GM12891 (cell line): ENCODE results near the gene RPGRIP1L.

Source experiments
- DNase-seq: peaks from one replicate; pipeline ENCODE4 v3.0.0; 2011; ENCODE audit warnings: low spot score; ENCODE audit not compliant: insufficient read length
- FAIRE-seq: peaks from 2 replicates; lab custom pipeline; 2011; peaks lifted over from hg19 to GRCh38; lab: Jason Lieb, UNC
- PAX5 ChIP-seq: IDR thresholded peaks from 2 replicates; pipeline ENCODE4 v1.6.1; 2011; ENCODE audit warnings: low read length, moderate library complexity, mild to moderate bottlenecking; ENCODE audit not compliant: insufficient read depth, severe bottlenecking
- POLR2A ChIP-seq: IDR thresholded peaks from 2 replicates; pipeline ENCODE4 v1.6.1; 2011; ENCODE audit warnings: low read depth, low read length, control low read depth
- POLR2AphosphoS5 ChIP-seq: IDR thresholded peaks from 2 replicates; pipeline ENCODE4 v1.6.1; 2011; ENCODE audit warnings: low read depth, low read length, control low read depth
- POU2F2 ChIP-seq: IDR thresholded peaks from 2 replicates; pipeline ENCODE4 v1.6.1; 2011; ENCODE audit warnings: low read depth, mild to moderate bottlenecking, control low read depth, low read length, moderate library complexity
- SPI1 ChIP-seq: IDR thresholded peaks from 2 replicates; pipeline ENCODE4 v1.6.1; 2011; ENCODE audit warnings: low read depth, low read length, control low read depth
- TAF1 ChIP-seq: IDR thresholded peaks from 2 replicates; pipeline ENCODE4 v1.6.1; 2011; ENCODE audit warnings: low read depth, low read length, control low read depth

RPGRIP1L gene

DNA sequence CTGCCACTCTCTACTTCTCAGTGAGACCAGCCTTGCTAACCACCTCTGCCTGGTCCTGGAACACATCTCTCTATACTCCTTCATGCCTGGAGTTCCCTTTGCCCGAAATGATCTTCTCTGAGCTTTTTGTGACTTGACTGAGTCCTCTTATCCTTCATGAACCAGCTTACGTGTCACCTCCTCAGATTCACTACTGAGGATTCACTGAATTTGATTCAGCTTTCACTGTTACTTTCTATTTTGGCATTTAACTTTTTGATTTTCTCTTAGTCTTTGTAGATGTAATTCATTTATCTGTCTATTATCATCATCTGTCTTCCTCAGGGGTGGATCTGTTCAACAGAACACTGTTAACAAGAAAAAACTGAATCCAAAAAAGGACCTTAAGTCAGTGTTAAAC is 95.6 kb downstream of the RPGRIP1L start:
- no peak for FAIRE-seq
- TF ChIP-seq PAX5, result no peak
- TF ChIP-seq POU2F2, result no peak
- TF ChIP-seq SPI1, result no peak
- TF ChIP-seq TAF1, result no peak
- no peak for TF ChIP-seq POLR2A
- no peak for TF ChIP-seq POLR2AphosphoS5
- no peak for DNase-seq

- DNase-seq, result no peak
- no peak for FAIRE-seq
- TF ChIP-seq POLR2A (no peak), POU2F2 (no peak)
These were observed 97.7 kb downstream of the RPGRIP1L start for GRCh38 chr16:53605831-53606400.

GRCh38 chr16:53605356-53605755 is 98.3 kb downstream of the RPGRIP1L start:
- DNase-seq (no peak), FAIRE-seq (no peak)
- TF ChIP-seq SPI1, result no peak
- no peak for TF ChIP-seq TAF1
- no peak for TF ChIP-seq POU2F2
- TF ChIP-seq PAX5, result no peak
- TF ChIP-seq POLR2AphosphoS5, result no peak

GRCh38 chr16:53601961-53602360 is 101.7 kb downstream of the RPGRIP1L start:
- DNase-seq (no peak), FAIRE-seq (no peak)
- TF ChIP-seq PAX5 (no peak), POLR2AphosphoS5 (no peak), POU2F2 (no peak), SPI1 (no peak), POLR2A (no peak), TAF1 (no peak)

- no peak for DNase-seq
- no peak for FAIRE-seq
These were observed 103.0 kb downstream of the RPGRIP1L start for GRCh38 chr16:53600616-53601015.

GRCh38 chr16:53600126-53600525 is 103.5 kb downstream of the RPGRIP1L start:
- DNase-seq, result no peak
- no peak for FAIRE-seq

More at GRCh38 chr16:53600616-53601015, 103.0 kb downstream of the RPGRIP1L start:
- TF ChIP-seq POLR2A (no peak), SPI1 (no peak), POLR2AphosphoS5 (no peak), POU2F2 (no peak), PAX5 (no peak), TAF1 (no peak)

DNA sequence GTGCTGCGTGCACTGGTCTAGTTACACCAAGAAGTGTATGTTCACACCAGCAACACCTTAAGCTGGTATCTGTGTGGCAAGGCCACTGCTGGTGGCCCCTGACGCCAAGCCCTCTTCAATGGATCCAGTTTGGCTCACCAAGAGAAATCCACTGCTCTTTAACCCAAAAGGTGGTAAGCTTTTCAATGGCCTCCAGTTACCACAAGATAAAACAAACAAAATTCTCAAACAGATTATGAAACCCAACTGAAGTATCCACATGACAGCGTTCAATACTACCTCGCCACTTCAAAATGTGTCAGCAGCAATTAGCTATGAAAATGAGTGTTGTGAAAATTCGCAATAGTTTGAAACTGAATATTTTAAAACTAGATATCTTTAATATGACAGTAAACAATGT is 104.1 kb downstream of the RPGRIP1L start:
- no peak for TF ChIP-seq PAX5
- DNase-seq (no peak), FAIRE-seq (no peak)

More at GRCh38 chr16:53600126-53600525, 103.5 kb downstream of the RPGRIP1L start:
- TF ChIP-seq SPI1, result no peak
- TF ChIP-seq POLR2A, result no peak
- no peak for TF ChIP-seq TAF1
- TF ChIP-seq PAX5, result no peak
- no peak for TF ChIP-seq POLR2AphosphoS5

DNA sequence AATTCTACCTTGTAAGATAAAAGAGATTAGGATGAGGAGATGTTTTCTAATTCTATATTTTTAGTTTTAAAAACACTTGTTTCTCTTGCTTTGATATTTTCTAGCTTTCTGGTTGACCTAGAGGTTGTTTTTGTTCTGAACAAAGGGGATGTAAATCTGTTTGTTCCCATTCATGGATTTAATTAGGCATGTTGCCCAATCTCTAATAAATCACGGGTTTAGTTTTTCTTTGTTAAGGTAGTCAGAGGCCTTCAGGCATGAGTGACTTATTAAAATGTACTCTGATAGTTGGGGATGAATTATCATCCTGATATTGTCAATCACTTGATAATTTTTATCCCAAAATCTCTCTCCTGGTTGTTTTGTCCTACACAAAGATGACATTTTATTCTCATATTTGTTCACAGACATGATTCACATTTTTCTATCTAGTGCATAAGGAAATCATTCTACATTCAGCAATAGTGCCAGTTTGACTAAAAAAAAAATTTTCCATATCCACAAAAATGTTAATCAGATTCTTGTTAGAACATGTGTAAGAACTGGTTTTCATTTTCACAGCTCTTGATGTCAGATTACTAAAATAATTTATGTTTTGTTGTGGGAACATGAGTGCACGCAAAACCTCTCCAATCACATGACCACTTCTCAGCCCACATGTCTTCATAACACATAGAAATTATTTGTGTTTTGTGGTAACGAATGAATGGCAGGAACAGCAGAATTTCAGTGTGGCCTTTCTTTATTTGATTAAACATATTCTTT is 105.0 kb downstream of the RPGRIP1L start:
- no peak for FAIRE-seq
- TF ChIP-seq SPI1, result no peak
- TF ChIP-seq POLR2A, result no peak
- no peak for TF ChIP-seq TAF1
- TF ChIP-seq POU2F2, result no peak
- no peak for TF ChIP-seq PAX5
- no peak for TF ChIP-seq POLR2AphosphoS5
- no peak for DNase-seq

- DNase-seq, result no peak
- no peak for FAIRE-seq
- TF ChIP-seq POU2F2, result no peak
- no peak for TF ChIP-seq PAX5
- no peak for TF ChIP-seq POLR2A
- TF ChIP-seq TAF1, result no peak
- TF ChIP-seq SPI1, result no peak
- TF ChIP-seq POLR2AphosphoS5, result no peak
These were observed 105.9 kb downstream of the RPGRIP1L start for GRCh38 chr16:53597776-53598175.

DNA sequence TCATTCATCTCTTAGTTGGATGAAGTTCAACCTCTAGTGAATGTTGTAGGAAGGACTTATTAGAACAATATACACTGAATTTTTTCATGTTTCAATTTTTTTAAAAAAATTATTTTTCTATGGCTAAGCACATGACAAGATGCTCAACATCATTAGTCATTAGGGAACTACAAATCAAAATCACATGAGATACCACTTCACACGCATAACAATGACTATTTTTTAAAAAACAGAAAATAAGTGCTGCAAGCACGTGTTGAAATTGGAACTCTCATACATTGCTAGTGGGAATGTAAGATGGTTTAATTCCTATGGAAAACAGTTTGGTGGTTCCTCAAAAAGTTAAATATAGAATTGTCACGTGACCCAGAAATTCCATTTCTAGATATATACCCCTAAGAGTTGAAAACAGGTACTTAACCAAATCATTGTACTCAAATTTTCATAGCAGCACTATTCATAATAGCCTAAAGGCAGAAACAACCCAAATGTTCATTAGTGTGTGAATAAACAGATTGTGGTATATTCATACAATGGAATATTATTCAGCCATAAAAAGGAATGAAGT is 115.5 kb downstream of the RPGRIP1L start:
- DNase-seq, result no peak
- no peak for FAIRE-seq
- TF ChIP-seq POLR2A (no peak), POLR2AphosphoS5 (no peak), TAF1 (no peak), POU2F2 (no peak), PAX5 (no peak), SPI1 (no peak)
